HEK293T (cell line): ENCODE results near the gene CSRP3.

Experiments
- CTCF ChIA-PET: fragments of 350-600 bp; formaldehyde crosslinking; extraction: SDS; loops from one replicate; lab custom pipeline; 2021; ENCODE audit warnings: antibody characterized with exemption, inconsistent platforms; lab: Yijun Ruan, JAX
- POLR2A ChIA-PET: fragments of 350-600 bp; formaldehyde crosslinking; extraction: SDS; loops from one replicate; lab custom pipeline; 2020; ENCODE audit warnings: antibody characterized with exemption, inconsistent platforms; lab: Yijun Ruan, JAX
- DNase-seq: peaks from one replicate; pipeline ENCODE4 v3.0.0; 2012; ENCODE audit warnings: mixed read lengths; ENCODE audit errors: extremely low spot score
- ARNT ChIP-seq: fragments of 450-650 bp; IDR thresholded peaks from 2 replicates; pipeline ENCODE4 v1.6.1; 2017; ENCODE audit warnings: mild to moderate bottlenecking
- BHLHE40 ChIP-seq: fragments of 450-650 bp; IDR thresholded peaks from 2 replicates; pipeline ENCODE4 v1.6.1; 2016; ENCODE audit warnings: mild to moderate bottlenecking, moderate library complexity, borderline replicate concordance
- CTBP1 ChIP-seq: fragments of 450-650 bp; IDR thresholded peaks from 2 replicates; pipeline ENCODE4 v1.6.1; 2016; ENCODE audit warnings: borderline replicate concordance
- ELF4 ChIP-seq: fragments of 450-650 bp; IDR thresholded peaks from 2 replicates; pipeline ENCODE4 v1.6.1; 2017; ENCODE audit warnings: antibody characterized with exemption
- FOXA1 ChIP-seq: fragments of 450-650 bp; IDR thresholded peaks from 2 replicates; pipeline ENCODE4 v1.6.1; 2016; ENCODE audit warnings: mild to moderate bottlenecking
- FOXK2 ChIP-seq: fragments of 450-650 bp; IDR thresholded peaks from 2 replicates; pipeline ENCODE4 v1.6.1; 2016; ENCODE audit warnings: mild to moderate bottlenecking
- FOXM1 ChIP-seq: fragments of 450-650 bp; IDR thresholded peaks from 2 replicates; pipeline ENCODE4 v1.6.1; 2017; ENCODE audit warnings: mild to moderate bottlenecking, borderline replicate concordance
- HDGF ChIP-seq: fragments of 450-650 bp; IDR thresholded peaks from 2 replicates; pipeline ENCODE4 v1.6.1; 2017; ENCODE audit warnings: antibody characterized with exemption, borderline replicate concordance
- L3MBTL2 ChIP-seq: fragments of 450-650 bp; conservative IDR thresholded peaks from 2 replicates; pipeline ENCODE4 v1.6.1; 2016; ENCODE audit warnings: mild to moderate bottlenecking
- LEF1 ChIP-seq: fragments of 450-650 bp; IDR thresholded peaks from 2 replicates; pipeline ENCODE4 v1.6.1; 2017; ENCODE audit warnings: mild to moderate bottlenecking, borderline replicate concordance
- NFRKB ChIP-seq: fragments of 450-650 bp; IDR thresholded peaks from 2 replicates; pipeline ENCODE4 v1.6.1; 2016; ENCODE audit warnings: mild to moderate bottlenecking, moderate library complexity
- SP1 ChIP-seq: fragments of 450-650 bp; IDR thresholded peaks from 2 replicates; pipeline ENCODE4 v1.6.1; 2017
- SUZ12 ChIP-seq: fragments of 450-650 bp; IDR thresholded peaks from 2 replicates; pipeline ENCODE4 v1.6.1; 2016; ENCODE audit warnings: mild to moderate bottlenecking
- TARDBP ChIP-seq: fragments of 450-650 bp; IDR thresholded peaks from 2 replicates; pipeline ENCODE4 v1.6.1; 2016
- ZNF384 ChIP-seq: fragments of 450-650 bp; IDR thresholded peaks from 2 replicates; pipeline ENCODE4 v1.6.1; 2016
- TF ChIP-seq, protein P1 (sequence below): fragments of 450-650 bp; IDR thresholded peaks from 2 replicates; pipeline ENCODE4 v1.6.1; 2016

Gene CSRP3

GRCh38 chr11:19240420-19241259 lies 38.9 kb upstream of the CSRP3 start, which contains the start of gene E2F8:
Gene E2F8 (minus strand): TSS chr11:19240945. CDS start chr11:19240121, 824 bp downstream.
- DNase-seq, result peak; percentile 97
- POLR2A ChIA-PET, result interaction anchor here (0.9 kb wide), 1 partner anchor 17 kb away, joined by 4 read pairs; no protein-coding TSS in a partner anchor
- peak; percentile 77 for TF ChIP-seq L3MBTL2
- TF ChIP-seq LEF1, result no peak
- no peak for TF ChIP-seq SP1
- CTCF ChIA-PET, result interaction anchor here (0.6 kb wide), 1 partner anchor 519 kb away, joined by 3 read pairs; no protein-coding TSS in a partner anchor

- TF ChIP-seq FOXM1 (no peak), SUZ12 (no peak), TARDBP (no peak), LEF1 (no peak), NFRKB (no peak), ZNF384 (no peak), BHLHE40 (no peak), ELF4 (no peak), CTBP1 (no peak)
- POLR2A ChIA-PET, result interaction anchor here (1.4 kb wide), 1 partner anchor 316 kb away, joined by 3 read pairs; no protein-coding TSS in a partner anchor
- CTCF ChIA-PET, result interaction anchor here (0.6 kb wide), 1 partner anchor 14 kb away, joined by 3 read pairs; no protein-coding TSS in a partner anchor
- DNase-seq, result no peak
Observed at GRCh38 chr11:19239039-19239438, 37.3 kb upstream of the CSRP3 start.

GRCh38 chr11:19237813-19238212 lies 36.0 kb upstream of the CSRP3 start:
- DNase-seq, result no peak
- CTCF ChIA-PET, result no interaction called here
- POLR2A ChIA-PET, result interaction anchor here (1.4 kb wide), 1 partner anchor 317 kb away, joined by 3 read pairs; no protein-coding TSS in a partner anchor

GRCh38 chr11:19237381-19237780 lies 35.6 kb upstream of the CSRP3 start:
- ChIA-PET CTCF (no interaction called here), POLR2A (no interaction called here)
- TF ChIP-seq FOXK2, result no peak

More at GRCh38 chr11:19237813-19238212, 36.0 kb upstream of the CSRP3 start:
- TF ChIP-seq, protein P1, sequence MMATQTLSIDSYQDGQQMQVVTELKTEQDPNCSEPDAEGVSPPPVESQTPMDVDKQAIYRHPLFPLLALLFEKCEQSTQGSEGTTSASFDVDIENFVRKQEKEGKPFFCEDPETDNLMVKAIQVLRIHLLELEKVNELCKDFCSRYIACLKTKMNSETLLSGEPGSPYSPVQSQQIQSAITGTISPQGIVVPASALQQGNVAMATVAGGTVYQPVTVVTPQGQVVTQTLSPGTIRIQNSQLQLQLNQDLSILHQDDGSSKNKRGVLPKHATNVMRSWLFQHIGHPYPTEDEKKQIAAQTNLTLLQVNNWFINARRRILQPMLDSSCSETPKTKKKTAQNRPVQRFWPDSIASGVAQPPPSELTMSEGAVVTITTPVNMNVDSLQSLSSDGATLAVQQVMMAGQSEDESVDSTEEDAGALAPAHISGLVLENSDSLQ, result no peak
- TF ChIP-seq ELF4 (no peak), ZNF384 (no peak), ARNT (no peak), SP1 (no peak), HDGF (no peak), TARDBP (no peak), BHLHE40 (no peak), FOXA1 (no peak), FOXK2 (no peak), L3MBTL2 (no peak), LEF1 (no peak), FOXM1 (no peak), NFRKB (no peak), SUZ12 (no peak), CTBP1 (no peak)

DNA sequence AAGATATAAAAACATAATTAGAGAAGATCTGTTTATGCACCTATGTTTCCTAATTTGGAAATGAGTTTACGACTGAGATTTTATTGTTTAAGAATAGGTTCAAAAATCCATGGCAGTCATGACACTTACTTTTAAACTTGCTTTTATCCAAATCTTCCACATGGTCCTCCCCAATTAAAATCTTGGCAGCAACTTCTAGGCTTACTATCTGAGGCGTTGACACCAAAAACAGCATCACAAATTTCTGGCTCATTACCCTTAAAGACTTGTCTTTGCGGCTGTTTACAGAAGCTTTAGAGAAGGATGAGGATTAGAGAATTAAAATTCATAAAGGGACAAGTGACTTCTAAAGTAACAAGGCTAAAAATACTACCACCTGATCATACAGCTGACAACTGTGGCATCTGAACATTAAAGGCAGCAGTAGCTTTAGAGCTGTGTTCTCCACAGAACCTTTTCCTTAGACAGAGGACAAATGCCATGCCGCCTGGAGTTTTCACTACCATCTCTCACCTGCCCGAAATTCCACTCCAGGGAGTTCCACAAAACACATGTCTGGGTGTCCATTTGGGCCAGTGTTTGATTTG lies 32.5 kb upstream of the CSRP3 start:
- DNase-seq, result no peak
- CTCF ChIA-PET, result interaction anchor here (1.1 kb wide), 1 partner anchor 158 kb away, joined by 3 read pairs; no protein-coding TSS in a partner anchor
- TF ChIP-seq TARDBP (no peak), FOXM1 (no peak), ARNT (no peak)
- POLR2A ChIA-PET, result no interaction called here

More at GRCh38 chr11:19237381-19237780, 35.6 kb upstream of the CSRP3 start:
- no peak for DNase-seq

DNA sequence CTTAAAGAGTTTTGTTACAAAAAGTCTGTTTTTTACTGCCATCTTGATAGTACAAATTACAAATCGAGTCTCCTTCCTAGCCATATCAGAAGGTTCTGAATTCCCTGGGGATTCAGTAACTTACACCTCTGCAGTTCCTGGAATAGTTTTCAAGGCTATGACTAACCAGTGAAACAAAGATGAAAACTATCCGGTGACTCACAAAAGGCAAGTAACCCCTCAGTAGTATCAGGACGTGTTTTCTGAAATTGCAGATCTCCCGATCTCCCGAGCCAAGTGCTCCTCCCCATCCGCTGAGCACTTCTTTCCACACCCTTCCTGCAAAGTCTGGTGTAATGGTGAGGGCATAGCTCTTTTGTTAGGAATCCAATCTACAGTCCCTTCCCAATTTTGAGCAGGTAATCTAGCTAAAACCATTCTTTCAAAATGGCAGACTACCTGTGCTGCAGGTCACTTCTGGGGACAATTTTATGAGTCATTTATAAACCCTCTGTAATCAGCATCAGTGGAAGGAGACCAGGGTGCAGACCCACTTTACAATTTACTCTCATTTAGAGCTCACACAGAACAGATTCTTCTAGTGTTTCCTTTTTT lies 31.2 kb upstream of the CSRP3 start:
- DNase-seq, result no peak
- CTCF ChIA-PET, result no interaction called here
- TF ChIP-seq ZNF384 (no peak), TARDBP (no peak), CTBP1 (no peak), ELF4 (no peak), L3MBTL2 (no peak), SP1 (no peak), BHLHE40 (no peak), FOXA1 (no peak), FOXM1 (no peak), SUZ12 (no peak)
- TF ChIP-seq, protein P1, result no peak
- POLR2A ChIA-PET, result no interaction called here
